ENCODE results near the gene OR52B2.

The OR52B2 gene

GRCh38 chr11:6170226-6170625 lies at the start of gene OR52B2:
TSS of gene OR52B2 (minus strand) at chr11:6170326. CDS start at chr11:6170326, 0 bp downstream.
- no peak for DNase-seq

- no peak for DNase-seq
Measured at GRCh38 chr11:6219359-6219758, 49.2 kb upstream of the OR52B2 start.

- DNase-seq = no peak
Measured at GRCh38 chr11:6217722-6218121, 47.6 kb upstream of the OR52B2 start.

DNA sequence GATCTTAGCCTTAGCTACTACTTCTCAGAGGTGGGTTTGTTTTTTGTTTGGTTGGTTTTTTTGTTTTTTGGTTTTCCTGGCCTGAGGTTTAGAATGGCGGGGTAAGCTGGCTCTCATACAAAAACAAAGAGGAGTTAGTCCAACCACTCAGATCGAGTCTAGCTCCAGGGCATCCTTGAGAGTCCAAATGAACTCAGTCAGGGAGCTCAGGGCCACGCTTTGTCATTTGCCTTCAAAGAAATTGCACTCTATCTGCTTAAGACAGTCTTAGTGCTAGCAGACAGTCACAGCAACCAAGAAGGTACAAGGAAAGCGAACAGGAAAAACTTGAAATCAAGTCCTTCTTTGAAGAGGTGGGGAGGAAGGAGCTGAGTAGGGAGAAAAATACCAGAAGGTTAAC lies 46.4 kb upstream of the OR52B2 start:
- DNase-seq = no peak

- no peak for DNase-seq
Measured at GRCh38 chr11:6214530-6214929, 44.4 kb upstream of the OR52B2 start.

DNA sequence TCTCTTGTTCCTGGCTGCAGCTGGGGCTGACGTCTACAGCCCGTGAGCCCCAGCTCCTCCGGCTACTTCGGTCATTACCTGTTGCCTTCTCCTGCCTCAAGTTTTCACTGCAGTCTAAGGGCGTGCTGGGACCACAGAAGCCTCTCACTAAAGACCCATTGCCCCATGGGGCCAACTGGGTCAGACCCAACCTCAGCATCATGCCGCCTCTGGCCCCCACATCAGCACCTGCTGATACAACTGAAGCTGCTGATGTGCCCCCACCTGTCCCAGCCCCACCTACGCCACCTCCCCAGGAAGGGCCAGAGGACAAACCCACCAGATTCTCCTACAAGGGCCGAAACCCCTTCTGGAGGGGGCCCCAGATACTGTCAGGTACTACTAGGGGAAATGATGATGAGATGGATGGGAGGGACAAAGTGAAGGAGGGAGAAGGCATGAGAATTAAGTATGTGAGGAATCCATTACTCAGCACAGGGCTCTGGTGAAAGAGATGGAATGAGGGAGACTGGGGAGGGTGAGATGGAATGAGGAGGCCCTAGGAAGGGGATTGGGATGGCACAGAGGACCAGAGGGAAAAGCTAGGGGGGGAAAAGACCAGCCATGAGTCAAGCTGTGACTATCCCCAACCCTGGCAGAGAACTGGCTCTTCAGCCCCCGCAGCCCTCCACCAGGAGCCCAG lies 40.3 kb upstream of the OR52B2 start:
- no peak for DNase-seq

- DNase-seq = no peak
Measured at GRCh38 chr11:6209801-6210200, 39.7 kb upstream of the OR52B2 start.

GRCh38 chr11:6206456-6207180 lies 36.5 kb upstream of the OR52B2 start:
- DNase-seq = no peak

- no peak for DNase-seq
Measured at GRCh38 chr11:6205366-6205765, 35.2 kb upstream of the OR52B2 start, which contains the start of gene C11orf42. TSS of gene C11orf42 (plus strand) at chr11:6205557. CDS start at chr11:6205616, 59 bp downstream.

- DNase-seq = no peak
Measured at GRCh38 chr11:6204706-6205105, 34.6 kb upstream of the OR52B2 start.

GRCh38 chr11:6203327-6203726 lies 33.2 kb upstream of the OR52B2 start:
- DNase-seq = no peak

DNA sequence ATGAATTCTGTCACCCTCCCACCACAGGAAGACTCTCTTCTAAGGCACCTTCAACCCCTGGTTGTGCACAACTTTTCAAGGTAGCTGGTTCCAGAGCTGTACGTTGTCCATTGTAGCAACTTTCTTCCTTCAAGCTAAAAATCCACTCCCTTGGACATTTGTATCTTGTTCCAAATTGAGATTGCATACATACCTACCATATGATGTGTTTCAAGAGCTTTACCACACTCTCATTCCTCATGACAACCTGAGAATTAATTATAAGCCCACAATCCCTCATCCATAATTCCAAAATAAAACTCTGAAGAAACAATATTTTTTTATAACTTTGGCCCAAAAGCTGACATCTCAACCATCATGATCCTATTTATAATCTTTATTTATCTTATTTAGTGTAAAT lies 31.9 kb upstream of the OR52B2 start:
- no peak for DNase-seq

DNA sequence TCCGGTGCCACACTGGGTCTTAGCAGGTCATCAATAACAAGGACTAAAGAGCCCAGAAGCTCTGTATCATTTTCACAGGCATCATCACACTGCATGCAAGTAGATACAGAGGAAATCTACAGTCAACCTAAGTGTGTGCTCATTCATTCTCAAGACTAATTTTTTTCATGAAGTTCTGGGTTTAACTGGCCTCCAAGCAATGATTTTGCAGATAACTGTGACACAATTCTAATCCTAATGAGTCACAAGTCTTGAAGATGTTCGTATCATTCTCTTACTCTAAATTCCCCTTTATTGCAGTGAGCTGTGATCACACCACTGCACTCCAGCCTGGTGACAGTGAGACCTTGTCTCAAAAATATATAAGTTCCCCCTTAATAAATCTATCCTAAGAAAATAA lies 31.4 kb upstream of the OR52B2 start:
- DNase-seq = no peak

- DNase-seq = no peak
Measured at GRCh38 chr11:6200975-6201374, 30.8 kb upstream of the OR52B2 start.

DNA sequence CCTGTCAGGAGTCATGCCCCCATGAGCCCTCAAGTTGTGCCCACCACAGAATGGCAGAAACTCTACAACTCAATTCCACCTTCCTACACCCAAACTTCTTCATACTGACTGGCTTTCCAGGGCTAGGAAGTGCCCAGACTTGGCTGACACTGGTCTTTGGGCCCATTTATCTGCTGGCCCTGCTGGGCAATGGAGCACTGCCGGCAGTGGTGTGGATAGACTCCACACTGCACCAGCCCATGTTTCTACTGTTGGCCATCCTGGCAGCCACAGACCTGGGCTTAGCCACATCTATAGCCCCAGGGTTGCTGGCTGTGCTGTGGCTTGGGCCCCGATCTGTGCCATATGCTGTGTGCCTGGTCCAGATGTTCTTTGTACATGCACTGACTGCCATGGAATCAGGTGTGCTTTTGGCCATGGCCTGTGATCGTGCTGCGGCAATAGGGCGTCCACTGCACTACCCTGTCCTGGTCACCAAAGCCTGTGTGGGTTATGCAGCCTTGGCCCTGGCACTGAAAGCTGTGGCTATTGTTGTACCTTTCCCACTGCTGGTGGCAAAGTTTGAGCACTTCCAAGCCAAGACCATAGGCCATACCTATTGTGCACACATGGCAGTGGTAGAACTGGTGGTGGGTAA lies 29.2 kb upstream of the OR52B2 start, which contains the start of gene OR52W1:
Gene OR52W1, plus strand, starts transcription at position 51 of the 637 bp plus-strand sequence. Its CDS starts 0 bp downstream, at position 51.
- DNase-seq = no peak

DNA sequence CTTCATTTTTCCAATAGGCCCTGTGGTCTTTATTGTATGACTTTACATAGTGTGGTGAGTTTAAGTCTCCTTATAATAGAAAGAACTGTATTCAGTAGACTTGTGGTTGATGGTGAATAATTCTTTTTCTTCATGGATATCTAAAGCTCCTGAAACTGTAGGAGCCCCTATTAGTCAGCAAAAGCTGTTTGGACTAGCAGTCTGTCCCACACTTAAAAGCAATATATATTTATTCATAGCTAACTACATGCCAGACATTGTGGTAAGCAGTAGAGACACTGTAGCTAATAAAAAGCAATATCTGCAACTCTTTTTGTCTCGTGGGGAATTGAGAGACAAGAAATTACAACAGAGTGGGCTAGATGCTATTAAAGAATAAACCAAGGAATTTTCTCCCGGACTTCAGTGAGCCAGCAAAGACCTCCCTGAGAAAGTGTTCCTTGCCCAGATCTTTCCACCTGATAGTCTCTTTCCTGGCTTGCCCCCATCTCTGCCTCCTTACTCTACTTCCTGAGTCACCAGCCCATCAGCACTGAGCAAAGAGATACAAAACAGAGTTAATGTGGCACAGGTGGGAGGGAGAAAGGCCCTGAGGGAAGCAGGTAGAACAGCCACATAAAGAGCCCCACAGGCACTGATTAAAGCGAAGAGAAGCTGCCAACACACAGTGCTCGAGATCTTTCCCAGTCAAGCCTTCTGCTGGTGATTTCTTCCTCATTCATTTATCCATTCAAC lies 27.5 kb upstream of the OR52B2 start:
- no peak for DNase-seq

DNA sequence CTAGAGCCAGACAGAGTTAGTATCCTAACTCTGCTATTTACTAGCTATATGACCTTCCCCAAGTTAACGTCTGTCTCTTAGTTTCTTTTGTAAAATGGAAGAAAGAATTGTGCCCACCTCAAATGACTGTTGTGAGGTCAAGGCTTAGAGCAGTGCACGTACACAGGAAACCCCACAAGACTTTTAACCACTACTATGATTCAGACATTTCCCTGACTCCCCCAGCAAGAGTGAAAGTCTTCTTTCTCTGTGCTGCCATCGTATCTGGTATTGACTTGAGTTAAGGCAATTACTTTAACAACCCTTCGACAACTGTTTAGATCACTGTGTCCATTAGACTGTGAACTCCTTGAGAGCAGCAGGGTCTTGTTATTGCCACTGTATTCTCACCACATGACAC lies 26.3 kb upstream of the OR52B2 start:
- no peak for DNase-seq

GRCh38 chr11:6194065-6194581 lies 24.0 kb upstream of the OR52B2 start:
- no peak for DNase-seq

DNA sequence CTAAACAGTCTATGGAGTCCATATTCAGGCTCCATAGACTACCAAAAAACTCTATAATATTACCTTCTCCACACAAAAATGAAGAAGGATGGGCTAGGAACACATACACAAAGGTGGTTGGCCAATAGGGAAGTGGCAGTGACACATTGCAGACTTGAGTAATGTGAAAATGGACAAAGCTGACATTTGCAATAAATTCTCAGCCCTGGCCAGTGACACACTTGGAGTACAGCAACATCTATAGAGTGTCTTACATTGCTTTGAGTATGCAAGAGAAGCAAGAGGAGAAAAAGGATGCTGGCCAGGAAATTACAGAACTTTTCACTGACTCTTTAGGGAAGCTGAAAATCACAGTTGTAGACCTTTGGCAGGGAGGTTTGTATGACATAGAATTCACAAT lies 21.6 kb upstream of the OR52B2 start:
- DNase-seq = no peak

DNA sequence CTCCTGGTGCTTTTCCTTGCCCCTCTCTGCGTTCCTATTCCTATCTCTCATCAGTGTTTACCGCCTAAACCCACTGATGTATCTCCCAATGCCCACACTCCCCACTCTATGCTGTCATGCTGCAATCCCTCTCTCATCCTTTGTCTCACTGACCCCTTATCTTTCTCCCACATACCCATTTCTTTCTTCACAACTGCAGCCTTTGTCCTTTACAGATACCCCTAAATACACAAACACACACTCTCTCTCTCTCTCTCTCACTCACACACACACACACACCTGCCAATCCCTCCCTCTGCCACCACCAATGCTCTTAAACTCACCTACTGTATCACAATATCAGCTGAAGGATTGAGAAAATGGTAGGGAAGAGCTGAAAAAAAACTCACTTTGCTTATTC lies 5.3 kb upstream of the OR52B2 start:
- DNase-seq = no peak

DNA sequence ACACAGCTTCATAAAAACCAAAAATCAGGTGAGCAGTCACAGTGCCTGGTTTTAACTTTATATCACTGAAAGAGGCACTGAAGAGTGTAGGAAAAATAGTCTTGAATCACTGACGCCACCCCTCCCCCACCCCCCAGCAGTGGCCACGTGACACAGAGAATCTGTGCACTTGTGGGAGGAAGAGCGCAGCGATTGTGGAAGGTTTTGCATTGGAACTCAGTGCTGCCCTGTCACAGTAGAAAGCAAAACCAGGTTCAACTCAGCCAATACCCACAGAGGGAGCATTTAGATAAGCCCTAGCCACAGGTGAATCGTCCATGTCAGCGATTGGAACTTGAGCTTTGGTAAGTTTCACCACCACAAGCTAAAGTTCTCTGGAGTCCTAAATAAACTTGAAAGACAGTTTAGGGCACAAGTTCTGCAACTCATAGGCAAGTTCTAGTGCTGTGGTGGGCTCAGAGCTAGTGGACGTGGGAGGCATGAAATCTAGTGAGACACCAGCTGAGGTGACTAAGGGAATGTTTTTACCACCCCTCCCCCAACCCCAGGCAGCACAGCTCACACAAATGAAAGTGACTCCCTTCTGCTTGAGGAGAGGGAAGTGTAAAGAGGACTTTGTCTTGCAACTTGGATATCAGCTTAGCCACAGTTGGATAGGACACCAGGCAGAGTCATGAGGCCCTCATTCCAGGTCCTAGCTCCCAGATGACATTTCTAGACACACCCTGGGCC lies 13.3 kb downstream of the OR52B2 start:
- no peak for DNase-seq

- no peak for DNase-seq
Measured at GRCh38 chr11:6152126-6152525, 18.0 kb downstream of the OR52B2 start.

Measured in activated T-cell treated with anti-CD3 and anti-CD28 coated beads for 4 hours (primary cell).